Mesodermal cell (in vitro differentiated cells): ENCODE data around the gene SLC41A3.

Experiments
- H3K27ac ChIP-seq: 2 replicates; pipeline ENCODE4 v1.7.0; 2013; ENCODE audit warnings: mild to moderate bottlenecking, low read depth, low read length, moderate library complexity; ENCODE audit not compliant: severe bottlenecking
- H3K36me3 ChIP-seq: 2 replicates; pipeline ENCODE4 v1.7.1; 2013; ENCODE audit warnings: mild to moderate bottlenecking, low read length, moderate library complexity; ENCODE audit not compliant: control insufficient read depth, insufficient read depth
- H3K4me1 ChIP-seq: one replicate; pipeline ENCODE4 v1.7.1; 2013; ENCODE audit warnings: mild to moderate bottlenecking, low read length; ENCODE audit not compliant: insufficient read depth, control insufficient read depth, poor library complexity, severe bottlenecking
- H3K4me3 ChIP-seq: 2 replicates; pipeline ENCODE4 v1.7.0; 2013; ENCODE audit warnings: low read length, control low read depth, mild to moderate bottlenecking; ENCODE audit not compliant: insufficient read depth, poor library complexity, severe bottlenecking; ENCODE audit errors: extremely low read depth
- H3K9me3 ChIP-seq: 2 replicates; pipeline ENCODE4 v1.7.1; 2013; ENCODE audit warnings: mild to moderate bottlenecking, low read length, moderate library complexity; ENCODE audit not compliant: control insufficient read depth
- WGBS, 2 experiments: methylation state at CpG; one replicate each; pipeline ENCODE4 v1.1.5; 2013; ENCODE audit warnings: missing lambda C conversion rate in 2 of 2; ENCODE audit not compliant: insufficient coverage in 2 of 2; 5-methylcytosine and 5-hydroxymethylcytosine counted together

Gene SLC41A3

DNA sequence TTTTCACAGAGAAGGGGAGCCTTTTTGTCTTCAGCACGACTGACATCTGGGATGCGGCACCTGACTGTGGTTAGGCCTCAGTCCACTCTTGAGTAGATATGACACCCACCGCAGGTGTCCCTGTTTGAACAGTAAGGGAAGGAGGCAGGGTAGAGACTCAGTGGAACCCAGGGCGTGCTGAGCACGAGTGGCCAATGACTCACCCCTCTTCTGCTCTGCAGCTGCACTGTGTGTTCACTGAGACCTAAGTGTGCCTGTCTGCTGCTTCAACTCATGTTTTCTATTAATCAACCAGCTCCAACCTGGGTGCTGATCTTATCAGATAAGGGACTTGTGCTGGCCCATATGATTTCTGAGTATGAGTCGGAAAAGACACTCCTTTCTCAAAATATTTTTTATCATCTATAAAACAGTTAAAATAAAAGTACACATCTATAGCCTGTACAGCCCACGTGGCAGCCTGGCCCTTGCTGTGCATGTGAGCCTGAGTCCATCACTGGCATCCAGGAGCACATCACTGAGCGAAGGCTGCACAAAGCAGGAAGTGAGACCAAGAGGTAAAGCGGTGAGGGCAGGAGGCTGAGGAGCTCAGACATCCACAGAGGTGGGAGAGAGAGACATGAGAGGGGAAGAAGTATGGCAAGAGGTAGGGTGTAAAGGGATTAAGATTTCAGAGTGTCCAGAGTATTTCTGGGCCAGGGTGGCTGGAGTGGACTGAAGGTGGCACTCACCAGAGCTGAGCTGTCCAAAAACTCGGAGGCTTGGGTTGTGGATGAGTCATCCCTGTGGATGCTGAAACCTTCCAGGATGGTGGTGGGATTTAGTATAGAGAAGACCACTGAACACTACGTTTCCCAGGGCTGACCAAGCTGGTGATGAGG lies 49.2 kb downstream of the SLC41A3 start:
- H3K36me3 ChIP-seq = peaks cover 12% of the 10 kb centered on the region
- WGBS, 2 experiments = 87 to 93% methylated on average over 9 to 10 of the region's 11 CpGs
- H3K4me1 ChIP-seq = no peaks in the 10 kb centered on the region
- H3K4me3 ChIP-seq = no peak overlapping the region
- H3K27ac ChIP-seq = no peak overlapping the region
- no peaks in the 10 kb centered on the region for H3K9me3 ChIP-seq

DNA sequence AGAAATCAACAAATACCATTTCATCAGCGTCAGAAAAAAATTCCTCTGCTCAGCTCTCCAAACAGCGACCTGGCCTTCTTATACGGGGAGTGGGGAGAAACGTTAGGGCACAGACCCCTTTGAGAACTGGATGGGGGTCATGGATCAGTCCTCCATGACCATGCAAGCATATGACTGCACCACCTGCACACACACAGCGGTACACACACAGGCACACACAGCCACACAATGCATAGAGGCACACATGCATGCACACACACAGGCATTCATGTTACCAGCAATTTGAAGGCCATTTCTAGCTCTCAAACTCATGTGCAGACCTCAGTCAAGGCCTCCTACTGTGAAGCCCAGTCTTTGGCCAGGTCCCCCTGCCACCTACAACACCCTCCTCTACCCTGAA lies 50.2 kb downstream of the SLC41A3 start:
- Histone ChIP-seq H3K36me3 (peaks cover 11% of the 10 kb centered on the region), H3K4me1 (no peaks in the 10 kb centered on the region), H3K27ac (no peak overlapping the region), H3K4me3 (no peak overlapping the region), H3K9me3 (peaks cover 9% of the 10 kb centered on the region)
- WGBS, 2 experiments = 86 to 89% methylated on average over 1 to 4 of the region's 5 CpGs

DNA sequence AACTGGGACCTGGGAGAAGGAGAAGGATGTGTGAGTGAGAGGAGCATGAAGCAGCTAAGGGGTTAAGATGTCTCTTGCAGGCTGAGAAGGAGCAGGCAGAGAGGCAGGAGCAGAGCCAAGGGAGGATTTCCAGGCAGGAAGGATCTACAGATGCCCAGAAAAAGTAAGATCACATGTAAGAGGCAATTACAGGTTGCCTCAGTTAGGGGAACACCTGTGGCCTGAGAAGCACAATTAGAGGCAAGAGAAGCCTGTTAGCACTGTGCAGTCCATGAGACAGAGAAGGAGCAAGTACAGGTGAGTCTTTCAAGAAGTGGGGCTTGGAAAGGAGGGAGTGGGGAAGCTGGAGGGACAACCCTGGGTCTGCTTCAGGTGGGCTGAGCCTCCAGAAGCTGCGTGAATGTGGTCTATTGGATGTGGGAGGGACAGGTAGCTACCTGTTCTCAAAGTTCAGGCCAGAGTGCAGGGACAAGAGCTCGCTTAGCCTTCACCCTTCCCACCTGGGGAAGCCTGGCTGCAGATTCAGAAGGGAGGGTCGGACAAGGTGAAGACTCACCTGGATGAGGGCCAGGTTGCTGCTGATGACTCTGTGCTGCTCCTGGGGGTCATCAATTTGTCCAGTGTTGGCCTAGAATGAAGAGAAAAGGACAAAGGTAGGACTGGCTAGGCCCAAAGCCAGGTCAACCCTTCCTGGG lies 50.7 kb downstream of the SLC41A3 start:
- H3K4me3 ChIP-seq = no peak overlapping the region
- H3K27ac ChIP-seq = no peak overlapping the region
- H3K4me1 ChIP-seq = no peaks in the 10 kb centered on the region
- H3K36me3 ChIP-seq = peaks cover 14% of the 10 kb centered on the region
- WGBS, 2 experiments = 83 to 88% methylated on average over 1 to 3 of the region's 3 CpGs
- peaks cover 14% of the 10 kb centered on the region for H3K9me3 ChIP-seq

DNA sequence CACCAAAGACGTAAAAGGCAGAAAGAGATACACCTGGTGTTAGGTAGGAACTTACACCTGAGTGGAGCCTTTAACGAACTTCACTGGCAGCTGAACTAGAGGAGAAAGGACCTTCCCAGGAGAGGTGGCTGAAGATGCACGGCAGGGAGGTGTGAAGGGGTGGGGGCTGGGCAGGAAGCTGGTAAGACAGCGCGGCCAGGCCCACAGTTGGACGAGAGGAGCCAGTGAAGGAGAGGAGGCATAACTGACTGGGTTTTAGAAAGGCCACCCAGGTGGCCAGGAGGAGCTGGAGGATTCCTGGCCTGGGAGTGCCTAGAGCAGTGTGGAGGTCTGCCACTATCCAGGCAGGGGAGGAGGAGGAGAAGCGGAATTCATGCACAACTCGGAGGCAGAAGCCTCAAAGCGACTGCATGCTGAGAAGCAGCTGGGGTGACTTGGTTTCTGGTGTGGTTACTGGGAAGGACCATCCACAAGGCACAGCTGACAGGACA lies 51.9 kb downstream of the SLC41A3 start:
- Histone ChIP-seq H3K9me3 (peaks cover 20% of the 10 kb centered on the region), H3K27ac (no peak overlapping the region), H3K4me1 (no peaks in the 10 kb centered on the region), H3K4me3 (no peak overlapping the region), H3K36me3 (peaks cover 18% of the 10 kb centered on the region)
- 57 to 65% methylated on average over 9 of the region's 9 CpGs for WGBS, 2 experiments

DNA sequence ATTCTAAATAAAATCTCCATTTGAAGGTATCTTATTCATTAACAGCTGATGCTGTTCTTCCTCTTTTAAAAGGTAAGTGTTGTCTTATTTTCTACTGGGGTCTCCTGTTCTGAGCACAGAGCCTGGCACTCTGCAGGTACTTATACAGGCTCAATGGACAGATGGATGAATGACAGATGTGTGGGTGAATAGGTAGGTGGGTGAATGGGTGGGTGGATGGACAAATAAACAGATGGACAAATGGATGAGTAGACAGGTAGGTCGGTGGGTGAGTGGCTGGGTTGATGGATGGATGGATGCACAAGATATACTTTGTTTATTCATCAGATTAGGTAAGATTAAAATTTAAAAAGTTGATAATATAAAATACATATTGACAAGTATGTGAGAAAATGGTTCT lies 53.5 kb downstream of the SLC41A3 start:
- Histone ChIP-seq H3K36me3 (peaks cover 25% of the 10 kb centered on the region), H3K4me1 (no peaks in the 10 kb centered on the region), H3K9me3 (peaks cover 20% of the 10 kb centered on the region), H3K4me3 (no peak overlapping the region), H3K27ac (no peak overlapping the region)
- WGBS, 2 experiments = 60% methylated on average over 1 of the region's 1 CpG; no CpG with 5 or more reads in 1 of the 2 experiments

DNA sequence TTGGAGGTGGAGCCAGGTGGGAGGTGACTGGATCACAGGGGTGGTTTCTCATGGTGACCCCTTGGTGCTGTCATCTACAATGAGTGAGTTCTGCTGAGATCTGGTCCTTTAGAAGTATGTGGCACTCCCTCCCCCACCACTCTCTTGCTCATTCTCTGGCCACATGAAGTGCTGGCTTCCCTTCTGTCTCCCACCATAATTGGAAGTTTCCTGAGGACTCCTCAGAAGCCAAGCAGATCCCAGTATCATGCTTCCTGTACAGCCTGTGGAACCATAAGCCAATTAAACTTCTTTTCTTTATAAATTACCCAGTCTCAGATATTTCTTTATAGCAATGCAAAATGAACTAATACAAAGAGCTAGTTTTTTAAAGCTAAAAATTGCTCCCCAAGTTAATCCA lies 54.7 kb downstream of the SLC41A3 start:
- Histone ChIP-seq H3K27ac (no peak overlapping the region), H3K36me3 (peaks cover 25% of the 10 kb centered on the region), H3K9me3 (peaks cover 20% of the 10 kb centered on the region), H3K4me3 (no peak overlapping the region), H3K4me1 (no peaks in the 10 kb centered on the region)

DNA sequence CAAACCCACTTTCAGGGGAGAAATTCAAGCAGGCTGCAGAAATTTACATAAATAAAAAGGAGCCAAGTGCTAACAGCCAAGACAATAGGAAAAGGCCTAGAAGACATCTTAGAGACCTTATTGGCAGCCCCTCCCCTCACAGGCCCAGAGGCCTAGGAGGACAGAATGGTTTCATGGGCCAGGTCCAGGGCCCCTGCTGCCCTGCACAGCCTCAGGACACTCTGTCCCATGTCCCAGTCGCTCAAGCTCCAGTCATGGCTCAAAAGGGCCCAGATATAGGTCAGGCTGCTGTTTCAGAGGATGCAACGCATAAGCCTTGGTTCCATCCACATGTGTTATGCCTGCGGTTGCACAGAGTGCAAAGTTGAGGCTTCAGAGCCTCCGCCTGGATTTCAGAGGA lies 55.8 kb downstream of the SLC41A3 start:
- H3K9me3 ChIP-seq = peaks cover 20% of the 10 kb centered on the region
- 89 to 96% methylated on average over 3 to 4 of the region's 4 CpGs for WGBS, 2 experiments
- peaks cover 21% of the 10 kb centered on the region for H3K36me3 ChIP-seq
- no peak overlapping the region for H3K4me3 ChIP-seq
- H3K4me1 ChIP-seq = no peaks in the 10 kb centered on the region
- H3K27ac ChIP-seq = no peak overlapping the region

DNA sequence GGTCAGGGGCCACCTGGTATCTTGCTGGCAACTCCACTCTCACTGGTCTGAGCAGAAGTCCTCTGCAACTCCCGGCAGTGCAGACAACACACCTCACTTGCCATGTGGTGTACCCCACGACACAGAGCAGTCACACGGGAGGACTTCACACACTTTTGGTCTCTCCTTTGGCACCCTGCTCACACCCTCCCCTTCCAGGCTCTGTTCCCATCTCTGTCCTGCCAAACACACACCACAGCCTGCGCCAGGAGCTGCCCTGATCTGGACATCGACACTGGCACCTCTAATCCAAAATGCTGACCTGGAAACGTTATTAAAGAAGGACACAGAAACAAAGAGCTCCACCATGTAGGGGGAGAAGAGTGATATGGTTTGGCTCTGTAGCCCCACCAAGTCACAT lies 57.2 kb downstream of the SLC41A3 start:
- Histone ChIP-seq H3K36me3 (peaks cover 29% of the 10 kb centered on the region), H3K9me3 (peaks cover 20% of the 10 kb centered on the region), H3K27ac (no peak overlapping the region), H3K4me3 (no peak overlapping the region), H3K4me1 (no peaks in the 10 kb centered on the region)
- 83 to 100% methylated on average over 3 to 6 of the region's 6 CpGs for WGBS, 2 experiments

DNA sequence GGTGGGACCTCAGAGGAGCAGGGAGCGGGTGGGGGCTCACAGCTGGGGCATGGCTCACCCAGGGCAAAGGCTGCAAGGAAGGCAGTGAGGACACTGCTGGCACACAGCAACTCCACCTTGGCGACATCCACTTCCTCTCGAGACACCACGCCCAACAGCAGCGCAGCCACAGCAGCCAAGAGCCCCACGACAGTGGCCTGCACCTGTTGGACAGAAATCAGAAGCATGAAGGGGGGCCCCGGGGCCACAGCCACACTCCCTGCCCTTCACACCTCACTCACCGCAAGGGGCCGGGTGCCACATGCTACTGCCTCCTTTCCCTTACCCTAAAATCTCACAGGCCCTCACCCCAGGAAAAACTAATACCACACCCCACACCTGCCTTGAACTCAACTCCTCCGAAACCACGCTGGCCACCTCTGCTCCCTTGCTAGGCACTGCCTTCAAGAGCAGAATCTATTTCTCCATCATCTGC lies 57.6 kb downstream of the SLC41A3 start:
- peaks cover 25% of the 10 kb centered on the region for H3K36me3 ChIP-seq
- WGBS, 2 experiments = 86 to 95% methylated on average over 10 to 11 of the region's 11 CpGs

DNA sequence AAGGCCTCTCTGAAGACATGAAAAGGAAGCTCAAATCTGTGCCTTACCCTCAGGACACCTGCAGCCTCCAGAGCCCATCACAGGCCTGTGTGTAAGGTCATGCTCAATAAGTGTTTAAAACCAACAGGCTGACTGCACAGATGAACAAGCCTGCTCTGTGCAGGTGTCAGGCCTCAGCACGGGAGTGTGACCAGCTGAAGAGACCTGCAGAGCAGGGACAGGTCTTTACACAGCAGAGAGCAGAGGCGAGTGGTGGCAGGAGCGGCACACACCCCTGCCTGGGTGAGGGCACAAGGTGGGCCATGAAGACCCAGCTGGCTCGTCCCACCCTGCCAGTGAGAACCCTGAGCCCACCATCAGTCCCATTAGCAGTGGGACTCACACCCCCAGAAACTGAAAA lies 58.1 kb downstream of the SLC41A3 start:
- Histone ChIP-seq H3K36me3 (peaks cover 24% of the 10 kb centered on the region), H3K9me3 (peaks cover 20% of the 10 kb centered on the region), H3K4me3 (no peak overlapping the region), H3K4me1 (no peaks in the 10 kb centered on the region), H3K27ac (no peak overlapping the region)
- WGBS, 2 experiments = 89 to 100% methylated on average over 3 to 4 of the region's 4 CpGs

More for the DNA sequence above, 57.6 kb downstream of the SLC41A3 start:
- Histone ChIP-seq H3K4me1 (no peaks in the 10 kb centered on the region), H3K9me3 (peaks cover 20% of the 10 kb centered on the region), H3K4me3 (no peak overlapping the region), H3K27ac (no peak overlapping the region)
